Measurements from ENCODE around the gene OR8H2.

DNA sequence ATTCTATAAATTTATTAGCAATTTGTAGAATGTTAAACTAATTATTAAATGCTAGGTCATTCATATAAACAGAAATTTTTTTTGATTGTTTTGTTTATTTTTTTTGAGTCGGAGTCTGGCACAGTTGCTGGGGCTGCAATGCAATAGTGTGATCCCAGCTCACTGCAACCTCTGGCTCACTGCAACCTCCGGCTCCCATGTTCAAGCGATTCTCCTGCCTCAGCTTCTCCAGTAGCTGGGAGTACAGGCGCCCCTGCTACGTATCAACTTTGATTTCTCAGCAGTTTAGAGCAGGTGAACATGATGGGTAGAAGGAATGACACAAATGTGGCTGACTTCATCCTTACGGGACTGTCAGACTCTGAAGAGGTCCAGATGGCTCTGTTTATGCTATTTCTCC, 18.6 kb downstream of the OR8H2 start, which contains the start of gene OR8H3:
- TF ChIP-seq, protein P1, sequence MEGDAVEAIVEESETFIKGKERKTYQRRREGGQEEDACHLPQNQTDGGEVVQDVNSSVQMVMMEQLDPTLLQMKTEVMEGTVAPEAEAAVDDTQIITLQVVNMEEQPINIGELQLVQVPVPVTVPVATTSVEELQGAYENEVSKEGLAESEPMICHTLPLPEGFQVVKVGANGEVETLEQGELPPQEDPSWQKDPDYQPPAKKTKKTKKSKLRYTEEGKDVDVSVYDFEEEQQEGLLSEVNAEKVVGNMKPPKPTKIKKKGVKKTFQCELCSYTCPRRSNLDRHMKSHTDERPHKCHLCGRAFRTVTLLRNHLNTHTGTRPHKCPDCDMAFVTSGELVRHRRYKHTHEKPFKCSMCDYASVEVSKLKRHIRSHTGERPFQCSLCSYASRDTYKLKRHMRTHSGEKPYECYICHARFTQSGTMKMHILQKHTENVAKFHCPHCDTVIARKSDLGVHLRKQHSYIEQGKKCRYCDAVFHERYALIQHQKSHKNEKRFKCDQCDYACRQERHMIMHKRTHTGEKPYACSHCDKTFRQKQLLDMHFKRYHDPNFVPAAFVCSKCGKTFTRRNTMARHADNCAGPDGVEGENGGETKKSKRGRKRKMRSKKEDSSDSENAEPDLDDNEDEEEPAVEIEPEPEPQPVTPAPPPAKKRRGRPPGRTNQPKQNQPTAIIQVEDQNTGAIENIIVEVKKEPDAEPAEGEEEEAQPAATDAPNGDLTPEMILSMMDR (IDR thresholded peaks at IDR 0.05), result no peak
- no peak for TF ChIP-seq POLR2A (IDR thresholded peaks at IDR 0.05)
